HepG2 (cell line): ENCODE measurements around the gene ADGRE2. TPM values are rescaled to one million over a fixed set of nuclear protein-coding genes. Genes with fewer than 3 reads are reported as not detected.

Experiments used
- ATAC-seq: fragments of 200-7000 bp; cut with Tn5 transposase; 3 replicates; pipeline ENCODE4 v1.9.1; 2020; ENCODE audit warnings: mild to moderate bottlenecking, moderate library complexity
- BruUV-seq: library from RNA; stranded (reverse); fragments of 400-500 nt; replicated peaks from 2 replicates; lab custom pipeline; 2021; lab: Mats Ljungman, UMichigan
- CTCF ChIA-PET: fragments of 300-600 bp; formaldehyde crosslinking; extraction: SDS; loops from one replicate; lab custom pipeline; 2021; ENCODE audit warnings: low total read pairs, inconsistent platforms, low intra/inter-chr PET ratio; lab: Yijun Ruan, JAX
- POLR2A ChIA-PET: fragments of 350-600 bp; sonication (Branson Sonifier 250); formaldehyde crosslinking; loops from one replicate; lab custom pipeline; 2020; ENCODE audit warnings: antibody characterized with exemption, inconsistent platforms; lab: Yijun Ruan, JAX
- DNase-seq: peaks from one replicate; pipeline ENCODE4 v3.0.0-alpha.2; 2015; ENCODE audit warnings: low spot score
- FAIRE-seq: peaks from 3 replicates; lab custom pipeline; 2011; peaks lifted over from hg19 to GRCh38; lab: Jason Lieb, UNC
- H2AFZ ChIP-seq: one replicate; pipeline ENCODE4 v1.6.1; 2011; ENCODE audit warnings: low read length, inconsistent platforms
- H3K27ac ChIP-seq: fragments of 300-600 bp; 3 replicates; pipeline ENCODE4 v1.8.0; 2011; ENCODE audit warnings: mixed run types, mild to moderate bottlenecking, mixed read lengths, low read length, inconsistent platforms; ENCODE audit not compliant: insufficient read depth; ENCODE audit errors: extremely low read length
- H3K27me3 ChIP-seq, 2 experiments: fragments of 200-600 bp in 1 of 2; 2 replicates in 1 of 2; 3 replicates in 1 of 2; pipeline versions ENCODE4 v1.6.0 to v1.8.0; 2011; ENCODE audit warnings: low read length in 2 of 2, mild to moderate bottlenecking in 2 of 2, moderate library complexity in 2 of 2, inconsistent platforms in 1 of 2; ENCODE audit not compliant: insufficient read depth in 2 of 2, control insufficient read depth in 1 of 2
- H3K36me3 ChIP-seq, 2 experiments: fragments of 200-600 bp in 1 of 2; replicated peaks in 1 of 2; 2 replicates in 1 of 2; 3 replicates in 1 of 2; pipeline versions ENCODE4 v1.5.1 to v1.8.0; 2011; ENCODE audit warnings: low read length in 2 of 2, inconsistent platforms in 1 of 2; ENCODE audit not compliant: insufficient read depth in 2 of 2, control insufficient read depth in 1 of 2
- H3K4me1 ChIP-seq: 2 replicates; pipeline ENCODE4 v1.5.1; 2012; ENCODE audit warnings: low read length, inconsistent platforms; ENCODE audit not compliant: insufficient read depth
- H3K4me2 ChIP-seq: 2 replicates; pipeline ENCODE4 v1.6.0; 2011; ENCODE audit warnings: low read depth, low read length, inconsistent platforms
- H3K4me3 ChIP-seq, 3 experiments: fragments of 200-600 bp in 1 of 3; sonication (generic), shearing (Covaris generic) in 1 of 3; replicated peaks in 1 of 3; 2 replicates each; pipeline ENCODE4 v1.5.1; 2011 to 2016; ENCODE audit warnings: low read length in 3 of 3, inconsistent platforms in 2 of 3, low read depth in 2 of 3, mild to moderate bottlenecking in 2 of 3, control low read depth in 1 of 3, mixed read lengths in 1 of 3; ENCODE audit not compliant: insufficient read depth in 1 of 3
- H3K79me2 ChIP-seq: one replicate; pipeline ENCODE4 v1.6.1; 2011; ENCODE audit warnings: low read length, inconsistent platforms; ENCODE audit not compliant: insufficient read depth
- H3K9ac ChIP-seq: 2 replicates; pipeline ENCODE4 v1.6.0; 2011; ENCODE audit warnings: mild to moderate bottlenecking, low read depth, low read length, inconsistent platforms; ENCODE audit not compliant: insufficient read depth
- H3K9me3 ChIP-seq: 2 replicates; pipeline ENCODE4 v1.5.1; 2012; ENCODE audit warnings: mild to moderate bottlenecking, low read length
- H4K20me1 ChIP-seq: 2 replicates; pipeline ENCODE4 v1.6.0; 2011; ENCODE audit warnings: inconsistent platforms, mild to moderate bottlenecking, low read length, moderate library complexity; ENCODE audit not compliant: insufficient read depth
- ADNP ChIP-seq: sonication (generic); formaldehyde crosslinking; IDR thresholded peaks from 2 replicates; pipeline ENCODE4 v1.4.0; 2020; ENCODE audit warnings: missing genetic modification reagents
- ARHGAP35 ChIP-seq: sonication (generic); formaldehyde crosslinking; IDR thresholded peaks from 2 replicates; pipeline ENCODE4 v1.9.0; 2022; ENCODE audit warnings: mild to moderate bottlenecking, inconsistent platforms, moderate library complexity, missing genetic modification reagents, borderline replicate concordance
- FLYWCH1 ChIP-seq: sonication (generic); formaldehyde crosslinking; IDR thresholded peaks from 2 replicates; pipeline ENCODE4 v1.8.1; 2023; ENCODE audit warnings: mild to moderate bottlenecking, missing genetic modification reagents
- KDM5A ChIP-seq: fragments of 200-600 bp; sonication (generic); IDR thresholded peaks from 2 replicates; pipeline ENCODE4 v1.7.0; 2018; ENCODE audit warnings: antibody characterized with exemption, mild to moderate bottlenecking, low read length, borderline replicate concordance
- NFYC ChIP-seq: IDR thresholded peaks from 2 replicates; pipeline ENCODE4 v1.6.1; 2016; ENCODE audit warnings: missing genetic modification reagents, missing compliant biosample characterization
- POLR2AphosphoS5 ChIP-seq: IDR thresholded peaks from 2 replicates; pipeline ENCODE4 v1.6.1; 2012; ENCODE audit warnings: low read depth, low read length
- REL ChIP-seq: sonication (generic); formaldehyde crosslinking; conservative IDR thresholded peaks from 2 replicates; pipeline ENCODE4 v1.8.0; 2022; ENCODE audit warnings: mild to moderate bottlenecking, missing genetic modification reagents, moderate library complexity
- SMYD3 ChIP-seq: sonication (generic); formaldehyde crosslinking; IDR thresholded peaks from 2 replicates; pipeline ENCODE4 v1.8.1; 2023; ENCODE audit warnings: mild to moderate bottlenecking, missing genetic modification reagents
- TOE1 ChIP-seq: sonication (generic); formaldehyde crosslinking; IDR thresholded peaks from 2 replicates; pipeline ENCODE4 v1.4.0; 2020; ENCODE audit warnings: mild to moderate bottlenecking, missing genetic modification reagents
- ZNF24 ChIP-seq: fragments of 450-650 bp; IDR thresholded peaks from 2 replicates; pipeline ENCODE4 v1.6.1; 2017; ENCODE audit warnings: antibody characterized with exemption, mild to moderate bottlenecking
- WGBS: methylation state at CpG from one replicate; pipeline ENCODE4 v1.1.6; 2017; ENCODE audit warnings: low lambda C conversion rate; 5-methylcytosine and 5-hydroxymethylcytosine counted together
- in situ Hi-C: cut with HindIII; loops from 2 replicates; pipeline ENCODE4 v1.10.0; 2017; ENCODE audit warnings: low pct_unique_long_range_greater_than_20kb; ENCODE audit not compliant: extremely low pct_ligation_motif_present
- intact Hi-C: fragments of 100-400 bp; cut with micrococcal nuclease; formaldehyde crosslinking; loops from one replicate; pipeline ENCODE4 v1.10.0; 2022; ENCODE audit not compliant: unreplicated experiment
- polyA plus RNA-seq, 8 experiments: library from polyadenylated mRNA; depleted of rRNA in 3 of 8; stranded (reverse) in 7 of 8; unstranded in 1 of 8; fragments of >200 nt; fragmentation: Illumina TruSeq in 4 of 8; extraction: Trizol in 4 of 8; gene quantifications; 2 replicates each; pipeline versions ENCODE4 v1.2.1 to v1.2.3, GENCODE V29; 2011 to 2016; ENCODE audit warnings: low read depth in 4 of 8, missing spikeins in 1 of 8, mixed read lengths in 1 of 8; ENCODE audit not compliant: insufficient read depth in 1 of 8
- total RNA-seq, 5 experiments: library from RNA; depleted of rRNA; stranded (reverse); fragments of >200 nt; fragmentation: Illumina TruSeq; extraction: Trizol; gene quantifications; 2 replicates each; pipeline ENCODE4 v1.2.3, GENCODE V29; 2016; ENCODE audit warnings: low read depth in 1 of 5
- TF ChIP-seq, protein P1 (sequence below): IDR thresholded peaks from 2 replicates; pipeline ENCODE4 v1.6.1; 2016

ADGRE2 gene
- total and polyA plus RNA-seq, 2 of the 13 experiments (the other 11 are each of a cell fraction or from before 2014, with no cell fraction given) = 0.04 TPM; not detected in 1

DNA sequence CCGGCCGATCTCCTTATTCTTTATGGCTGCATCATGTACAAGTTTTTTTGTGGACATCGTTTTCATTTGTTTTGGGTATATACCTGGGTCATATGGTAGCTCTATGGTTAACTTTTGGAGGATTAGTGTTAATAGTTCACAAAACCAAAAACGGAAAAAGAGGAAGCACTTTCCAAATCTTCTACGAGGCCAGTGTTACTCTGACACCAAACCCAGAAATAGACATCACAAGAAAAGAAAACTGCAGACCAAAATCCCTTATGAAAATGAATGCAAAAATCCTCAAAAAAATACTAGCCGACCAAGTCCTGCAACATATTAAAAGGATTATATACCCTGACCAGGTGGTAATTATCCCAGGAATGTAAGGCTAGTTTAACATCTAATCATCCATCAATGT lies 29.8 kb downstream of the ADGRE2 start:
- Histone ChIP-seq H3K9me3 (no peaks in the 10 kb centered on the region), H3K36me3 (no peaks in the 10 kb centered on the region), H3K4me3 (no peak overlapping the region), H3K9ac (no peak overlapping the region), H3K4me1 (no peaks in the 10 kb centered on the region), H4K20me1 (no peaks in the 10 kb centered on the region), H3K4me2 (no peak overlapping the region), H3K27ac (no peak overlapping the region), H2AFZ (no peak overlapping the region), H3K79me2 (no peaks in the 10 kb centered on the region), H3K27me3 (no peaks in the 10 kb centered on the region; a peak in 1 of 5 replicates)
- no peak for FAIRE-seq
- no peak for TF ChIP-seq REL (CRISPR knock-in tag)
- no peak for TF ChIP-seq ARHGAP35
- TF ChIP-seq, protein P1, sequence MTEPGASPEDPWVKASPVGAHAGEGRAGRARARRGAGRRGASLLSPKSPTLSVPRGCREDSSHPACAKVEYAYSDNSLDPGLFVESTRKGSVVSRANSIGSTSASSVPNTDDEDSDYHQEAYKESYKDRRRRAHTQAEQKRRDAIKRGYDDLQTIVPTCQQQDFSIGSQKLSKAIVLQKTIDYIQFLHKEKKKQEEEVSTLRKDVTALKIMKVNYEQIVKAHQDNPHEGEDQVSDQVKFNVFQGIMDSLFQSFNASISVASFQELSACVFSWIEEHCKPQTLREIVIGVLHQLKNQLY (CRISPR knock-in tag) = no peak
- no peak for ATAC-seq
- no TSS peak for BruUV-seq
- ChIA-PET POLR2A (no interaction called here), CTCF (no interaction called here)
- WGBS = 49% methylated on average over 6 of the region's 6 CpGs
- in situ Hi-C loops = no loop called here
- DNase-seq = no peak
- intact Hi-C loops = no loop called here

DNA sequence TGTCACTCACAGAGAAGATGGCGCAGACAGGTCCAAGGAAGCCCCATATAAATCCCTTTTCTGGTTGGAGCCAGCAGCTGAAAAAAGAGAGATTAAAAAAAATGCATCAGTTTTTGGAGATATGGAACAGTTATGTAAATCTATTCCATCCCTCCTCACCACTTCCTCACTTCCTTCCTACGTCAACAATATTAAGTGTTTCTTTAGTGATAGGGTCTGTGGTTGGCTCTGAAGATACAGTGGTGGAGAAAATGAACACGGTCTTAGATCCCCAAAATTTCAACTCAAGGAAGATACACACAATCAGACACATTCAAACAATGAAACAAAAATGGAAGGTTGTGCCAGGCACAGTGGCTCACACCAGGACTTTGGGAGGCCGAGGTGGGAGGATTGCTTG lies 31.5 kb downstream of the ADGRE2 start:
- Histone ChIP-seq H3K9ac (no peak overlapping the region), H3K79me2 (no peaks in the 10 kb centered on the region), H3K27me3 (no peaks in the 10 kb centered on the region; a peak in 1 of 5 replicates), H3K9me3 (no peaks in the 10 kb centered on the region), H3K27ac (no peak overlapping the region), H3K36me3 (no peaks in the 10 kb centered on the region), H3K4me3 (no peak overlapping the region), H3K4me2 (no peak overlapping the region), H4K20me1 (no peaks in the 10 kb centered on the region), H3K4me1 (no peaks in the 10 kb centered on the region), H2AFZ (no peak overlapping the region)
- WGBS = 47% methylated on average over 4 of the region's 4 CpGs
- TF ChIP-seq ZNF24 = no peak
- no peak for TF ChIP-seq FLYWCH1 (CRISPR knock-in tag)
- no peak for TF ChIP-seq ADNP (CRISPR knock-in tag)
- no peak for TF ChIP-seq SMYD3
- no peak for TF ChIP-seq NFYC (CRISPR knock-in tag)
- TF ChIP-seq KDM5A = no peak
- TF ChIP-seq POLR2AphosphoS5 = no peak
- TF ChIP-seq TOE1 (CRISPR knock-in tag) = no peak
- in situ Hi-C loops (no loop called here), intact Hi-C loops (no loop called here)
- CTCF ChIA-PET = no interaction called here
- ATAC-seq (no peak), DNase-seq (no peak), FAIRE-seq (no peak)
- POLR2A ChIA-PET = no interaction called here
- BruUV-seq = no TSS peak
